Bone marrow (tissue), 2 donors: Measurements from ENCODE around the gene TMEM45B.
"Not testable (repeated sequence)": the region's sequence is repeated elsewhere in the genome, so short reads cannot be mapped to it uniquely, and the experiment has no call there.

Experiments used
- DNase-seq, 2 donors: peaks; one replicate each; lab custom pipeline; 2025; lab: John Stamatoyannopoulos, UW

Gene TMEM45B

GRCh38 chr11:129852125-129852740 lies 36.6 kb downstream of the TMEM45B start:
- DNase-seq = no peak

GRCh38 chr11:129853518-129854231 lies 38.0 kb downstream of the TMEM45B start:
- DNase-seq = no peak

- DNase-seq = no peak
Measured at GRCh38 chr11:129854232-129854805, 38.7 kb downstream of the TMEM45B start.

GRCh38 chr11:129855086-129855485 lies 39.4 kb downstream of the TMEM45B start:
- no peak for DNase-seq

GRCh38 chr11:129856036-129856435 lies 40.4 kb downstream of the TMEM45B start:
- DNase-seq = no peak

- no peak for DNase-seq
Measured at GRCh38 chr11:129861702-129862522, 46.3 kb downstream of the TMEM45B start.

- no peak for DNase-seq
Measured at GRCh38 chr11:129864811-129865210, 49.2 kb downstream of the TMEM45B start.

- no peak for DNase-seq
Measured at GRCh38 chr11:129865701-129866100, 50.1 kb downstream of the TMEM45B start.

GRCh38 chr11:129866311-129866710 lies 50.7 kb downstream of the TMEM45B start:
- no peak for DNase-seq

- not testable (repeated sequence) for DNase-seq
Measured at GRCh38 chr11:129868626-129869025, 53.0 kb downstream of the TMEM45B start.

- no peak for DNase-seq
Measured at GRCh38 chr11:129871914-129872313, 56.3 kb downstream of the TMEM45B start.

- no peak for DNase-seq
Measured at GRCh38 chr11:129880311-129880710, 64.7 kb downstream of the TMEM45B start.

- peak in 1 of 2 donors; percentile 22 for DNase-seq
Measured at GRCh38 chr11:129881570-129882170, 66.0 kb downstream of the TMEM45B start.

- DNase-seq = no peak
Measured at GRCh38 chr11:129884581-129884980, 68.9 kb downstream of the TMEM45B start.

- DNase-seq = no peak
Measured at GRCh38 chr11:129885381-129885780, 69.7 kb downstream of the TMEM45B start.

GRCh38 chr11:129888451-129888850 lies 72.8 kb downstream of the TMEM45B start:
- no peak for DNase-seq

GRCh38 chr11:129894278-129895125 lies 78.9 kb downstream of the TMEM45B start:
- DNase-seq = peak in 1 of 2 donors; percentile 22

GRCh38 chr11:129895126-129896041 lies 79.7 kb downstream of the TMEM45B start, which contains the start of gene NFRKB:
Gene NFRKB (minus strand): TSS chr11:129895578. CDS start chr11:129892849, 2,729 bp downstream.
- peak; percentile 27 to 78 for DNase-seq

- DNase-seq = no peak
Measured at GRCh38 chr11:129896062-129896461, 80.4 kb downstream of the TMEM45B start.

GRCh38 chr11:129905402-129905801 lies 89.8 kb downstream of the TMEM45B start:
- no peak for DNase-seq
